Psoas muscle (tissue), 8 donors: ENCODE results near the gene UBR3. TPM values are rescaled to one million over a fixed set of nuclear protein-coding genes. Genes with fewer than 3 reads are reported as not detected.
A peak's percentile ranks its signal among the peaks of the same experiment; 100 is the strongest.

ENCODE experiments used
- ATAC-seq, 4 donors: fragments of 200-7000 bp; cut with Tn5 transposase; one replicate each; pipeline ENCODE4 v1.9.1; 2020; ENCODE audit warnings: moderate library complexity in 3 of 4, mild to moderate bottlenecking in 2 of 4
- DNase-seq, 2 donors: peaks; one replicate each; pipeline ENCODE4 v3.0.0-alpha.2; 2020
- H3K27ac ChIP-seq: fragments of 200-600 bp; one replicate; pipeline ENCODE4 v1.8.0; 2022
- H3K27me3 ChIP-seq, 3 donors: fragments of 200-600 bp in 1 of 3; one replicate each; pipeline versions ENCODE4 v1.6.1 to v1.8.0; 2013 to 2022; ENCODE audit warnings: low read length in 2 of 3, mild to moderate bottlenecking in 2 of 3, moderate library complexity in 1 of 3; ENCODE audit not compliant: insufficient read depth in 3 of 3
- H3K36me3 ChIP-seq, 2 donors: fragments of 200-600 bp in 1 of 2; one replicate each; pipeline versions ENCODE4 v1.6.1 to v1.8.0; 2013 to 2022; ENCODE audit warnings: low read depth in 1 of 2, mild to moderate bottlenecking in 1 of 2, moderate library complexity in 1 of 2; ENCODE audit not compliant: insufficient read depth in 1 of 2
- H3K4me1 ChIP-seq: fragments of 200-600 bp; one replicate; pipeline ENCODE4 v1.8.0; 2022
- H3K4me3 ChIP-seq: fragments of 200-600 bp; one replicate; pipeline ENCODE4 v1.8.0; 2022; ENCODE audit warnings: mild to moderate bottlenecking
- H3K9me3 ChIP-seq: fragments of 200-600 bp; one replicate; pipeline ENCODE4 v1.8.0; 2022
- CTCF ChIP-seq: fragments of 200-600 bp; IDR thresholded peaks from one replicate; pipeline ENCODE4 v1.8.0; 2022; ENCODE audit warnings: antibody characterized with exemption
- WGBS, 3 donors: extraction: QIAGEN DNeasy Blood & Tissue Kit; methylation state at CpG; one replicate each; pipeline versions ENCODE4 v1.1.6 to v1.1.7; 2013; 5-methylcytosine and 5-hydroxymethylcytosine counted together
- intact Hi-C, 2 donors: fragments of 100-400 bp; cut with DNase I; formaldehyde crosslinking; loops; one replicate each; pipeline versions ENCODE4 v1.11.0 to v1.14.2; 2022
- polyA plus RNA-seq, 3 donors: library from polyadenylated mRNA; stranded (reverse); fragments of 200-250 nt; gene quantifications; one replicate each; pipeline ENCODE4 v1.2.3, GENCODE V29; 2013
- total RNA-seq, 4 donors: library from RNA; stranded (reverse); fragmentation: NEBNext Ultra II Directional in 2 of 4; extraction: Animal tissue kit (Norgen Biotek cat#: 25700) in 2 of 4; gene quantifications; one replicate each; pipeline versions ENCODE4 v1.2.1 to v1.2.4, GENCODE V29; 2021 to 2023
- donor health status: healthy with polysubstance abuse.
- donor health status: DM: no; HTN: no; CAD: no; lungs with moderate emphysema.
- donor health status: Bipolar disorder and iron deficiency.
- donor health status: healthy.
- donor health status: DM: yes; HTN: yes; CAD: no.
- donor health status: DM: no; HTN: no; CAD: no.
- donor health status: DM: no; HTN: no; CAD: no.
- donor health status: DM: yes; HTN: yes; CAD: no.

The UBR3 gene
- total and polyA plus RNA-seq, 7 donors: 28.7 to 202 (median 160) TPM

DNA sequence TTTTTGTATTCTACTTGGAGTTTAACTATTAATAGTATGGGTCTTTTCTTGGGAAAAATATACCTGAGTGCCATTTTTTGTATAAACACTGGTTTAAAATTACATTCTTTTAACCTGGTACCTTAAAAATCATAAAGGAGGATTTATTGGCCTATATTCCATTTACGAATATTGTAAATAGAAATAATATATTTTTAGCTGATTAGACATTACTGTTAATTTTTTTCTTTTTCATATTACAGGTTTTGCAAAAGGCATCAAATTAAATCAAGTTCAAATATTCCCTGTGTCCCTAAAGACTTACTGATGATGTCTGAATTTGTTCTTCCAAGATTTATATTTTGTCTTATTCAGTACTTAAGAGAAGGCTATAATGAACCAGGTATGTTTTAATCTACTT lies 44.7 kb downstream of the UBR3 start:
- Histone ChIP-seq H3K4me1 (peaks cover 5% of the 10 kb centered on the region), H3K9me3 (no peaks in the 10 kb centered on the region), H3K27me3 (no peaks in the 10 kb centered on the region), H3K4me3 (no peak overlapping the region), H3K27ac (no peak overlapping the region), H3K36me3 (peaks cover 0 to 16% of the 10 kb centered on the region in 2 donors)
- intact Hi-C loops: no loop called here
- no peak for DNase-seq
- WGBS, 3 donors: 94 to 100% (median 96%) methylated on average over 1 of the region's 1 CpG
- no peak for TF ChIP-seq CTCF
- ATAC-seq: no peak

DNA sequence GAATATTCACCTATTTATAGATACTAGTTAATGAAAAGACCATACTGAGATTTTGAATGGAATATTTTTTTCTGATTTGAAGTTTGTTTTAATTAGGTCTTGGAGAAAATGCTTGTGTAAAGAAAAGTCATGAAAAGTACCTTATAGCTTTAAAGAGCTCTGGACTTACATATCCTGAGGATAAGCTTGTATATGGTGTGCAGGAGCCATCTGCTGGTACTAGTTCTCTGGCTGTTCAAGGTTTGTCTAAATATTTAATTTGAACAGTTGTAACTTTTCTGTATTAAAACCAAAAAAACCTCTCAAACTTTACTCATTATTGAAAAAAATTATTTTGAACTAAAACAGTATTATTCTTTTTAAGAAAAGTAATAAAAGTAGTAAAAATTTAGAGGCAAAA lies 50.1 kb downstream of the UBR3 start:
- no peaks in the 10 kb centered on the region for H3K4me1 ChIP-seq
- no peaks in the 10 kb centered on the region for H3K9me3 ChIP-seq
- H3K27me3 ChIP-seq: no peaks in the 10 kb centered on the region
- intact Hi-C loops: loop anchor here in 1 of 2 donors (2.0 kb wide), 1 partner anchor 49 kb away; no protein-coding TSS in a partner anchor
- DNase-seq (no peak), ATAC-seq (peak in 3 of 4 donors; percentile 57 to 79 (median 67))
- H3K36me3 ChIP-seq: peaks cover 0 to 31% of the 10 kb centered on the region in 2 donors
- TF ChIP-seq CTCF: peak; percentile 45
- no peak overlapping the region for H3K27ac ChIP-seq
- no peak overlapping the region for H3K4me3 ChIP-seq

- DNase-seq (no peak), ATAC-seq (peak in 2 of 4 donors; percentile 30 to 32)
- peaks cover 2 to 4% of the 10 kb centered on the region in 2 donors for H3K36me3 ChIP-seq
- H3K27me3 ChIP-seq: no peaks in the 10 kb centered on the region
- H3K9me3 ChIP-seq: no peaks in the 10 kb centered on the region
- no peak for TF ChIP-seq CTCF
- H3K4me1 ChIP-seq: peaks cover 6% of the 10 kb centered on the region
- intact Hi-C loops: no loop called here
- no peak overlapping the region for H3K27ac ChIP-seq
- WGBS, 3 donors: 65 to 77% (median 73%) methylated on average over 1 of the region's 1 CpG
- H3K4me3 ChIP-seq: no peak overlapping the region
Measured at GRCh38 chr2:169887120-169887519, 59.9 kb downstream of the UBR3 start.

- DNase-seq: no peak
- 20 to 40% (median 21%) methylated on average over 3 of the region's 3 CpGs for WGBS, 3 donors
- peaks cover 37% of the 10 kb centered on the region for H3K4me1 ChIP-seq
- peaks cover 0 to 9% of the 10 kb centered on the region in 2 donors for H3K36me3 ChIP-seq
- no peak for TF ChIP-seq CTCF
- intact Hi-C loops: no loop called here
- H3K4me3 ChIP-seq: no peak overlapping the region
- peak in 1 of 4 donors; percentile 35 for ATAC-seq
- H3K27ac ChIP-seq: peak overlapping the region; percentile 47
- no peaks in the 10 kb centered on the region for H3K27me3 ChIP-seq
- no peaks in the 10 kb centered on the region for H3K9me3 ChIP-seq
Measured at GRCh38 chr2:169891593-169892298, 64.5 kb downstream of the UBR3 start.

DNA sequence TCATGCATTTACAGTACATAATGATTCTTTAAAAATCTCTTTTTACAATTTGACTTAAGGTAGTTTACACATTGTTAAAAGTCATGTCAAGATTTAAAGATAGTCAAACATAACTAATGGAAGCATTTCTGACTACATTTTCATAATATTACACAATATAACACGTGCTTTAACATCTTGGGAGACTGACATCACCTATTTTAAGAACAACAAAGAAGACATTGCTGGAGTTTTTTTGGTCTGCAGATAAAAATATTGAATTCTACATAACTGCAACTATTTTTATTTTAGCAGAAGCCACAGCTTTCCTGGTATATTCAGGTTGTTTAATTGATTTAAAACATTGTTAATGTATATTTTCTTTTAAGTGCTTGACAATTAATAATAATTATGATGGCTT lies 65.7 kb downstream of the UBR3 start:
- Histone ChIP-seq H3K27me3 (no peaks in the 10 kb centered on the region), H3K27ac (peak overlapping the region; percentile 47), H3K9me3 (no peaks in the 10 kb centered on the region), H3K4me1 (peaks cover 39% of the 10 kb centered on the region), H3K4me3 (no peak overlapping the region), H3K36me3 (peaks cover 0 to 9% of the 10 kb centered on the region in 2 donors)
- intact Hi-C loops: no loop called here
- 45 to 58% (median 53%) methylated on average over 1 of the region's 1 CpG for whole genome bisulfite sequencing, 3 donors
- ATAC-seq (no peak), DNase-seq (no peak)
- TF ChIP-seq CTCF: no peak
